ENCODE measurements around the gene PDE3B. TPM values are rescaled to one million over a fixed set of nuclear protein-coding genes. Genes with fewer than 3 reads are reported as not detected.
"Not testable (repeated sequence)": the region's sequence is repeated elsewhere in the genome, so short reads cannot be mapped to it uniquely, and the experiment has no call there.

PDE3B gene
- total RNA-seq, 1 donor from 2014 or later: 24.3 TPM

- Mint-ChIP-seq H3K4me1 (no peaks in the 10 kb centered on the region), H3K9me3 (peaks cover 3% of the 10 kb centered on the region), H3K27me3 (ENCODE audit: low read depth) (no peaks in the 10 kb centered on the region), H3K27ac (ENCODE audit: unreplicated experiment) (no peak overlapping the region), H3K36me3 (ENCODE audit: low read depth) (peaks cover 29% of the 10 kb centered on the region), H3K4me3 (no peak overlapping the region)
- TF ChIP-seq, protein P1, sequence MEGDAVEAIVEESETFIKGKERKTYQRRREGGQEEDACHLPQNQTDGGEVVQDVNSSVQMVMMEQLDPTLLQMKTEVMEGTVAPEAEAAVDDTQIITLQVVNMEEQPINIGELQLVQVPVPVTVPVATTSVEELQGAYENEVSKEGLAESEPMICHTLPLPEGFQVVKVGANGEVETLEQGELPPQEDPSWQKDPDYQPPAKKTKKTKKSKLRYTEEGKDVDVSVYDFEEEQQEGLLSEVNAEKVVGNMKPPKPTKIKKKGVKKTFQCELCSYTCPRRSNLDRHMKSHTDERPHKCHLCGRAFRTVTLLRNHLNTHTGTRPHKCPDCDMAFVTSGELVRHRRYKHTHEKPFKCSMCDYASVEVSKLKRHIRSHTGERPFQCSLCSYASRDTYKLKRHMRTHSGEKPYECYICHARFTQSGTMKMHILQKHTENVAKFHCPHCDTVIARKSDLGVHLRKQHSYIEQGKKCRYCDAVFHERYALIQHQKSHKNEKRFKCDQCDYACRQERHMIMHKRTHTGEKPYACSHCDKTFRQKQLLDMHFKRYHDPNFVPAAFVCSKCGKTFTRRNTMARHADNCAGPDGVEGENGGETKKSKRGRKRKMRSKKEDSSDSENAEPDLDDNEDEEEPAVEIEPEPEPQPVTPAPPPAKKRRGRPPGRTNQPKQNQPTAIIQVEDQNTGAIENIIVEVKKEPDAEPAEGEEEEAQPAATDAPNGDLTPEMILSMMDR (conservative IDR thresholded peaks at IDR 0.05): no peak
- no peak for DNase-seq (ENCODE audit: low read depth, low spot score)
These were observed 14.2 kb downstream of the PDE3B start for GRCh38 chr11:14657841-14658240.

GRCh38 chr11:14664926-14665325 is 21.3 kb downstream of the PDE3B start:
- H3K27me3 Mint-ChIP-seq (ENCODE audit: low read depth); H3K4me3 Mint-ChIP-seq; H3K9me3 Mint-ChIP-seq; H3K4me1 Mint-ChIP-seq; DNase-seq (ENCODE audit: low read depth, low spot score); H3K27ac Mint-ChIP-seq (ENCODE audit: unreplicated experiment): not testable (repeated sequence)
- peaks cover 30% of the 10 kb centered on the region for H3K36me3 Mint-ChIP-seq (ENCODE audit: low read depth)

- not testable (repeated sequence) for DNase-seq (ENCODE audit: low read depth, low spot score); H3K9me3 Mint-ChIP-seq; H3K4me3 Mint-ChIP-seq; H3K27ac Mint-ChIP-seq (ENCODE audit: unreplicated experiment); H3K27me3 Mint-ChIP-seq (ENCODE audit: low read depth); H3K4me1 Mint-ChIP-seq
- H3K36me3 Mint-ChIP-seq (ENCODE audit: low read depth): peaks cover 20% of the 10 kb centered on the region
These were observed 23.7 kb downstream of the PDE3B start for GRCh38 chr11:14667329-14667728.

DNA sequence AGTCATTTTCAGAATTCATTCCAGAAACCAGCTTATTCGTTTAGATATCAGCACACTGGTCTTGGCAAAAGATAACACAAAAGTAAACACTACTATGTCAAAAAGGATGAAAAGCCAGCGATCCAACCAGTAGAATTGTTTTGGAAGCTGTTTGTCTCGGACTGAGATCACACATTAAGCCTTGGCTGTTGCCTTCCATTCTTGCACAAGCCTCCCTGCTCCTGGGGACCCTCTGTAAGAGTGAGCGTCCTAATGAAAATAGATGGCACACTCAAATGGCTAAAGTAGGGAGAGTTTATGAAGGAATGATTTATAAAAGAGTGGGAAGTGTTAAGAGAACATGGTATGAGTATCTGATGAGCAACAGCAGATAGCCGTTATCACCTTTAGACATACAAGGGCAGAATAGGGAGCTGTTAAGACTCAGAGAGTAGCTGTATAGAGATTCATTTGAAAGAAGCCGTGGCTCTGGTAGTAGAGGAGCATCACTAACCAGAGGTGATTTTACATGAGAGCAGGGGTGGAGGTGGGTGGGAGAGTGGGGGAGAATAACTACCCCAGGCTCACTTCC is 25.2 kb downstream of the PDE3B start:
- Mint-ChIP-seq H3K27ac (ENCODE audit: unreplicated experiment) (no peak overlapping the region), H3K4me1 (no peaks in the 10 kb centered on the region), H3K4me3 (no peak overlapping the region), H3K36me3 (ENCODE audit: low read depth) (peaks cover 18% of the 10 kb centered on the region), H3K27me3 (ENCODE audit: low read depth) (no peaks in the 10 kb centered on the region), H3K9me3 (peaks cover 3% of the 10 kb centered on the region)
- no peak for DNase-seq (ENCODE audit: low read depth, low spot score)
- TF ChIP-seq, protein P1 (conservative IDR thresholded peaks at IDR 0.05): no peak

DNA sequence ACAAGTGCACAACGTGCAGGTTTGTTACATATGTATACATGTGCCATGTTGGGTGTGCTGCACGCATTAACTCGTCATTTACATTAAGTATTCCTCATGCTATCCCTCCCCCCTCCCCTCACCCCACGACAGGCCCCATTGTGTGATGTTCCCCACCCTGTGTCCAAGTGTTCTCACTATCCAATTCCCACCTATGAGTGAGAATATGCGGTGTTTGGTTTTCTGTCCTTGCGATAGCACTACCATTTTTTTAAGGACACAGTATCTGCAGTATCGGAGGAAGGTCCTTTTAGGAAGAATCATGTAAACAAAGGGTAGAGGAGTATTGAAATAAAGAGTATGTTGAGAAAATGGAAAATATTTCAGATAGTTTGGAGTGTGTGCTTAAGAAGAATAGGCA is 25.9 kb downstream of the PDE3B start:
- Mint-ChIP-seq H3K27ac (ENCODE audit: unreplicated experiment) (no peak overlapping the region), H3K4me3 (no peak overlapping the region), H3K4me1 (no peaks in the 10 kb centered on the region)

GRCh38 chr11:14669958-14670357 is 26.4 kb downstream of the PDE3B start:
- Mint-ChIP-seq H3K4me1 (no peaks in the 10 kb centered on the region), H3K27ac (ENCODE audit: unreplicated experiment) (no peak overlapping the region), H3K4me3 (no peak overlapping the region), H3K36me3 (ENCODE audit: low read depth) (peaks cover 17% of the 10 kb centered on the region), H3K27me3 (ENCODE audit: low read depth) (no peaks in the 10 kb centered on the region), H3K9me3 (no peaks in the 10 kb centered on the region)
- TF ChIP-seq, protein P1 (conservative IDR thresholded peaks at IDR 0.05): no peak
- no peak for DNase-seq (ENCODE audit: low read depth, low spot score)

More for the DNA sequence above, 25.9 kb downstream of the PDE3B start:
- peaks cover 17% of the 10 kb centered on the region for H3K36me3 Mint-ChIP-seq (ENCODE audit: low read depth)
- H3K9me3 Mint-ChIP-seq: no peaks in the 10 kb centered on the region
- TF ChIP-seq, protein P1 (conservative IDR thresholded peaks at IDR 0.05): no peak
- no peaks in the 10 kb centered on the region for H3K27me3 Mint-ChIP-seq (ENCODE audit: low read depth)
- no peak for DNase-seq (ENCODE audit: low read depth, low spot score)
